HS-27A (cell line): ENCODE measurements around the gene LRRC55.

Experiments used
- DNase-seq: peaks from one replicate; pipeline ENCODE4 v3.0.0-alpha.2; 2012; ENCODE audit warnings: low read depth, missing footprints

LRRC55 gene, protein sequence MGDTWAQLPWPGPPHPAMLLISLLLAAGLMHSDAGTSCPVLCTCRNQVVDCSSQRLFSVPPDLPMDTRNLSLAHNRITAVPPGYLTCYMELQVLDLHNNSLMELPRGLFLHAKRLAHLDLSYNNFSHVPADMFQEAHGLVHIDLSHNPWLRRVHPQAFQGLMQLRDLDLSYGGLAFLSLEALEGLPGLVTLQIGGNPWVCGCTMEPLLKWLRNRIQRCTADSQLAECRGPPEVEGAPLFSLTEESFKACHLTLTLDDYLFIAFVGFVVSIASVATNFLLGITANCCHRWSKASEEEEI

DNA sequence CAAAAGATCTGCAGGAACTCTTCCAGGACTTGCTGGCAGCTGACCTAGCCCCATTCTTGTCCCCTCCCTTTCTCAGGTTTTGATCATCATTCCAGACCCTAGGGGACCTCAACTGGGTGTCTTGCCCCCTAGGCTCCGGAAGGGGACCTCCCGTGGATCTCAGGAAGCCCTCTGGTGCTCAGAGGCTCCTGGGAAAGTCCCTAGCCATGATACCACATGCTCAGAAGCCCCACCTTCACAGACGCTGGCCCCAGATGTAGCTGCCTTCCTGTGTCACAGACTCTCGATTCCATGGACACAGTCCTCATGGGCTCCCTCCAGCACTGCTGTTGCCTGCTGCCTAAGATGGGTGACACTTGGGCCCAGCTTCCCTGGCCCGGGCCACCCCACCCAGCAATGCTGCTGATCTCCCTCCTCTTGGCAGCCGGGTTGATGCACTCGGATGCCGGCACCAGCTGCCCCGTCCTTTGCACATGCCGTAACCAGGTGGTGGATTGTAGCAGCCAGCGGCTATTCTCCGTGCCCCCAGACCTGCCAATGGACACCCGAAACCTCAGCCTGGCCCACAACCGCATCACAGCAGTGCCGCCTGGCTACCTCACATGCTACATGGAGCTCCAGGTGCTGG, at the start of gene LRRC55:
LRRC55 (plus strand) TSS at position 276 of the 628 bp plus-strand sequence; CDS start at position 346, 70 bp downstream.
- no peak for DNase-seq

DNA sequence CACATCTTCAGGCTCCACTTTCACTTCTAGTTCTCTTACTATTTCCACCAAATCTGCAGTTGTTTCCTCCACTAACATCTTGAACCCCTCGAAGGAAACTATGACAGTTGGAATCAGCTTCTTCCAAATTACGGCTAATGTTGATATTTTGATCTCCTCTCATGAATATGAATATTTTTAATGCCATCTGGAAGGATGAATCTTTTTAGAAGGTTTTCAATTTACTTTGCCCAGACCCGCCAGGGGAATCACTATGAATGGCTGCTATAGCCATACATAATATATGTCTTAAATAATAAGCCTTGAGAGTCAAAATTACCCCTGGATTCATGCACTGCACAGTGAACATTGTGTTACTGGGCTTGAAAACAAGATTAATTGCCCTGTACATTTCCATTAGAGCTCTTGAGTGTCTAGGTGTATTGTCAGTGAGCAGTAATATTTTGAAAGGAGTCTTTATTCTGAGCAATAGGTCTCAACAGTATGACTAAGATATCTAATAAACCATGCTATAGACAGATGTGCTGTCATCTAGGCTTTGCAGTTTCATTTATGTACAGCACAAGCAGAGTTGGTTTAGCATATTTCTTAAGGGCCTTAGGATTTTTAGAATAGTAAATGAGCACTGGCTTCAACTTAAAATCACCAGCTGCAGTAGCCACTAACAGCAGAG, 48.3 kb upstream of the LRRC55 start:
- no peak for DNase-seq

DNA sequence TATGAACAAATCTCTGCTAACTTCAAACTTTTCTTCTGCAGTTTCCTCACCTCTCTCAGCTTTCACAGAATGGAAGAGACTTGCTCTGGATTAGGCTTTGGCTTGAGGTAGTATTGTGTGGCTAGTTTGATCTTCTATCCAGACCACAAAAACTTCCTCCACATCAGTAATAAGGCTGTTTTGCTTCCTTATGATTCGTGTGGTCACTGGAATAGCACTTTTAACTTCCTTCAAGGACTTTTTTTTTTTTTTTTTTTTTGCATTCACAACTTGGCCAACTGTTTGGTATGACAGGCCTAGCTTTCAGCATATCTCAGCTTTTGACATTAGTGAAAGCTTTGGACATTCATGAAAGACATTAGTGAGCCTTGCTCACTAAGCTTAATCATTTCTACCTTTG, 47.5 kb upstream of the LRRC55 start:
- DNase-seq: no peak

DNA sequence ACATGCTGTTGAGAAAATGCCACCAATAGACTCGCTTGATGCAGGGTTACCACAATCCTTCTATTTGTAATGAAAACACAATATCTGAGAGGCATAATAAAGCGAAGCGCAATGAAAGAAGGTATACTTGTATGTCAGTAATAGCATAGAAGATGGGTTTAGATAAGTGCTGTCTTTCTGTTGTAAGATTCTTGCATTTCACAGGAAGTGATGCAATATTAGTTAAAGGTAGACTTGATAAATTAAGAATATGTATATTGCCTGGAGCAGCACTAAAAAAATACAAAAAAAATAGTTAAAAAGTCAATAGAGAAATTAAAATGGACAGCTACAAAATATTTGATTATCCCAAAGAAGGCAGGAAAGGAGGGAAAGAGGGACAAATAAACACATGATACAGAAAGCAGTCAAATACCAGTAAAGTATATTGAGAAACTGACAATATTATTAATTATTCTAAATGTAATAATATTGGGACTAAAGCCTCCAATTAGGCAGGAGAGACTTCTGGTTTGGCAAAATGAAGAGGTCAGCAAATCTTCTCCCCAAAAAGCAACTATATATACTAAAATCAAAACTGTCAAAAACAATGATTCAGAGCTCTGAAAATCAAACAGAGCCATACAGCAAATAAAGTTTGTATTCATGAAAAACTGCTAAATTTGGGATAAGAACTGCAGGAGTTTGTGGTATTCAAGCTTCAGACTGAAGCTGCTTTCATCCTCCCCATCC, 46.6 kb upstream of the LRRC55 start:
- DNase-seq: no peak

DNA sequence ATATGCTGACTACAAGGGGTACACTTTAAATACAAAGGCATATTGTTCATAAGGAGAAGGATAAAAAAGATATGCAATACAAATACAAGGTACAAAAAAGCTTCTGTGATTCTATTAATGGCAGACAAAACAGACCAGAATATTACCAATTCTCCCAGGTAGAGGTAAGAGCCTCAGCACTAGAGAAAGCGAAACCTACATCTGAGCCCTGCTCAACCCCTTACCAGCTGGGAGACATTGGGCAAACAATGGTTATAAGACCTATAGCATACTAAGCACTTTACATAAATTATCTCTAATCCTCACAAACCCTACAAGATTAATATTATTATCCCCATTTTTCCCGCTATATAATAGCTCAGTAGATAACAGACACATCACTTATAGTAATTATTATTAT, 41.2 kb upstream of the LRRC55 start:
- no peak for DNase-seq

DNA sequence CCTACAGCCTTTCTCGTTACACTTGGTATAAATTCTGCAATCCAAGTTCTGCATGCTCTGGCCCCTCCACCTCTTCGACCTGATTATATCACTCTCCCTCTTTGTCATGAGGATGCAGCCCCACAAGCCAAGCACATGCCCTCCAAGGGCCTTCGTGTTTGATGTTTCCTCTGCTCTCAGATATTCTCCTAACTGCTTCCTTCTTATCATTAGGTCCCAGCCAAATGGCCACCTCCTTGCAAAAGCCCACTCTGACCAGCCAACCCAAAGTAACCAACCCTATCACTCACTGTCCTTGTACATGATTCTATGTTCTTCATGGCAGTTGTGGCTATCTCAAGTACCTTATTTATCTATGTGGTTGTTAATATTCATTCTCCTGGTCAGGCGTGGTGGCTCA, 38.3 kb upstream of the LRRC55 start:
- DNase-seq: no peak

DNA sequence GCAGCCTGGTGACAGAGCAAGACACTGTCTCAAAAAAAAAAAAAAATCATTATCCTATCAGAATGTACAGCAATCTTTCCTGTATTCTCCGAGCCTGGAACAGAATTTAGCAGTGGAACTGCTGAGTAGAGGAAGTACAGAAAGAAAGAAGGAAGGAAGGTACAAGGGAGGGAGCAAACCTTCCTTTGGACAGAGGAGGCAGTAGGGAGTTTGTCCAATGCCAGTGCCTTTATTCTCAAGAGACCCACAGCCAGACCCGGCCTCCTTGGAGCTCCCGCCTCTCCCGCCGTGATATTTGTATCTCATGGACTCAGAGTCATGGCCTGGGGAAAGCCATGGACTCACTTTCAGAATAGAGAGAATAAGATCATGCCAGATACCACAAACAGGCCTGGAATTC, 37.7 kb upstream of the LRRC55 start:
- DNase-seq: no peak

DNA sequence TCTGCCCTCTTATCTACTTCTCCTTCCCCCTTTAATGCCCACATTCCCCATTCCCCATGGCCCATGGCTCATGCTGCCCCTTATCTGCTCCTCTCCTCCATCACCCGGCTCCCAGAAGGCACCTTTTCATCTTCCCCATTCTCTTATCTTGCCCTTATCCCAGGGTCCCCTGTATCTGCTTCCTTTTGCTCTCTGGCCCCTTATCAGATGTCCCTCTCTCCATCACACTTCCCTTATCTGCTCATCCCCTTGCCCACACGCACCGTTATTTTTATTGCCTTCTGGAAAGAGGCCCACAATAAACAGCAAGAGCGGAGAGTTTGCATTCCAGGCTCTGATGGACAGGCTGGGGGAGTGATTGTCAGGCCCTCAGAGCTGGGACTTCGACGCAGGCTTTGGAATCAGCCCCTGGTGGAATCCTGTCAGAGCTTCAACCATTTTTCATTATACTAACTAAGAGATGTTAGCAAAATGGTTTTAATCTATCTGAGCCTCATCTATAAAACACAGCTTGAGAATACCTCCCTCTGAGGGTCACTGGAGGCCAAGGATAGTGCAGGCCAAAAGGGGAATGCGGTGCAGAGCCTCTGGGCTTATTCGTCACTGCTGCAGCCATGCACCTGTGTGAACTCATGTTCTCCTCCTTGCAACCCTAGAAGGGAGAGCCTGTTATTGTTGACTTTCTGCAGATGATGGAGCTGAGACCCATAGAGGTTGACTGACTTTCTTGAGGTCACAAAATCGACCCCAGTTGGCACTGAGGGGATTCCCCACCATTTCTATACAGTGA, 37.0 kb upstream of the LRRC55 start:
- no peak for DNase-seq

DNA sequence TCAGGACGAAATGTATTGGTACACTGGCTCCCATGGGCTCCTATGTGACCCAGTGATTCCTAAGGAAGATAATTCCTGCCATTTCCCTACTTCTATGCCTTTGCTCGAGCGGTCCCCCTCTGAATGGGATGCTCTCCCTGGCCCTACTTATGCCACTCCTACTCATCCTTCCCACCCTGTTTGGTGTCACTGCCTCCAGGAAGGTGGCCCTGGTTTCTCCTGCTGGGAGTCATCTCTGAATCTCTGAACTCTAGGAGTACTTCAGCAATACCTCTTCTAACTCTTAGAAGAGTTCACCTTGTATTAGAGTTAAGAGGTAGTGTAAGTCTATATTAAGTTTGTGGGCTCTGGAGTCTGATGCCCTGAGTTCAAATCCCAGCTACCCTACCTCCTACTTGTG, 35.5 kb upstream of the LRRC55 start:
- no peak for DNase-seq

DNA sequence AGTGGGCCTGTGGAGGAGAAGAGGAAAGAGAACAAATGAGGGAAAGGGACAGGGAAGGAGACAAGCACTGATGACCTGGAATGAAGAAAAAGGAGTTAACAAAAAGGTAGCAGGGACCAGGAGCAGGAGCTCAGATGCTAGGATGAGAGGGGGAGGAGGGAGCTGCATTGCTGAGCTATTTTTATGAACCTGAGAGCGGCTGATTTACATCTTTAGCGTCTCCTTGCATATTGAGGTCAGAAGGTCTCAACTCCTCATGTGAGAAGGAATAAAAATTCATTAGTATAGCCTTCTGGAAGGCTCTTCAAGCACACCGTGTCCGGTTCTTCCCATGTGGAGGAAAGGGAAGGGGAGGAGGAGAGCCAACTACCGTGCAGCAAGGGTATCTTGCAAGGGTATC, 33.1 kb upstream of the LRRC55 start:
- no peak for DNase-seq

DNA sequence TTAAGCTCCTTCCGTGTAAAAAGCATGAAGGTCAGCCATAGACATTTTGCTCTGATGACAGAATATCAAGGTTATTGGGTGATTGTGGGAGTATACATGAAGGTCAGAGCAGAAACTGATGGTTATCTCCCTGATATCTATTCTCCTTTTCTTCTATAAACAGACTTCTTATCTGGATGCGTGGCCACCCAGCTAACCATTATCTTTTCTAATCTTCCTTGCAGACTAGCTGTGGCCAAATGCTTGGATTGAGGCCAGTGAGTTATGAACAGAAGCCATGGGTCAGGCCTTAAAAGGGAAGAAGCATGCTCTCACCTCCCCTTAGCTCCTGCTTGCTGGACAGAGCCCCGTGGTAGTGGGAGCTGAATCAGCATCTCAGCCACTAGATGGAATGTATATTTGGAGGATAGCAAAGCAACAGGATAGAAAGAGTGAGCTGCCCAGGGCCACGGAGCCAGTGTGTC, 31.3 kb upstream of the LRRC55 start:
- DNase-seq: no peak

DNA sequence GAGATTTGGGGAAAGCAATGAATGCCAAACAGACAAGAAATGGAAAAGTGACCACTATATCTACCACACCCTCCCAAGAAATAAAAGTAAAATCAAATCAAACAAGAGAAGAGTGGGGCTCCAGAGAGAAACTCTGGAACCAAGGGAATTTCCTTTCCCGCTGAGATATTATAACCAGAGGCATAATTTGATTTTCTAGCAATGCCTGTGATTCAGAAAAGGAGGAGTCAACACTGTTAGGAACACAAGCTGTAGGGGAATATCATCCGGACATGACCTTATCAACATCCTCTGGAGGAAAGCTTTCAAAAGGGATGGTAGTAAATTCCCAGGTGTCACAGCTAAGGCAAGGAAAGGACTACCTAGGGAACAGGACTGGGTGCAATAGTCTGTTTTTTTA, 29.6 kb upstream of the LRRC55 start:
- no peak for DNase-seq

DNA sequence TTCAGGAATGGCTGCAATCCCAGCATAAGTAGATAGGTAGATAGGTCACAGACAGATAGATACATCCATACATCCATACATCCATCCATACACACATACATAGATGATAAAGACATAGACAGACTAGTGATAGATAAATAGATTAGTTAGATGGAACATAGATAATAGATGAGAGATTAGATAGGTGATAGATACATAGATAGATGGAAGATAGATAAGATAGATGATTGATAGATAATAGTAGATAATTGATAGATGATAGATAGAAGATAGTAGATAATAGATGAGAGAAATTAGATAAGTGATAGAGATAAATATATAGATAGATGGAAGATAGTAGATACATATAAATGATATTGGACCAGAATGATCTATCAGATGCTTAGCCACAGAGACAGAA, 28.3 kb upstream of the LRRC55 start:
- DNase-seq: no peak

DNA sequence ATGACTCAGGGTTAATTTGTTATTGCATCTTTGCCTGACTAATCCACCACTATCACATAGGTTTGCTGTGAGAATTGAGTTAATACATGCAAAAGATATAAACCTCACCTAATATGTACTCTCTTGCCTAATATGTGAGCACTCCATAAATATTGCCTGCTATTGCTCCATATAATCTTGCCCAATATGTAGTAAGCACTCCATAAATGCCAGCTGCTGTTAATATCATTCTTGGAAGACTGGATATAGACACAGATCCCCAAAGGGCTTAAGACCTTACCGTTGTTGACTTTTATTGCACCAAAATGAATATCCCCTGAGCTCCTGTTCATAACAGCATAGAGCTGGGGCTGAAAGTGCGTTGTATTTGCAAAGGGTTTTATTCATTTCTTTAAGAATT, 27.0 kb upstream of the LRRC55 start:
- DNase-seq: no peak

DNA sequence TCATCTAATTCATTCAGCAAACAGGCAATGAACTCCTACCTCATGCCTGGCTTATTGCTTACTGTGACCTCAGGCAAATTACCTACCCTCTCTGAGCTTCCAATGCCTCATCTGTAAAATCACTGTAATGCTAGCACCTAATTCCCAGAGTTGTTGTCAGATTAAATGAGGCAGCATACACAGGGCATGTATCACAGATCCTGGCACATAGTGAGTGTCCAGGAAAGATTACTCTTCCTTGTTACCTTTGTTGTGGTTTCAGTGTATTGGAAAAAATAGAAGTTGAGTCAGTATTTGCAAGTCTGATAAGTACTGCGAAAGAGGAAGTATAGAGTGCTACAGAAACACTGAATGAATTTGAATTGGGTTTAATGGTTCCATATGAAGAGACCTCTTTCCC, 26.4 kb upstream of the LRRC55 start:
- no peak for DNase-seq

DNA sequence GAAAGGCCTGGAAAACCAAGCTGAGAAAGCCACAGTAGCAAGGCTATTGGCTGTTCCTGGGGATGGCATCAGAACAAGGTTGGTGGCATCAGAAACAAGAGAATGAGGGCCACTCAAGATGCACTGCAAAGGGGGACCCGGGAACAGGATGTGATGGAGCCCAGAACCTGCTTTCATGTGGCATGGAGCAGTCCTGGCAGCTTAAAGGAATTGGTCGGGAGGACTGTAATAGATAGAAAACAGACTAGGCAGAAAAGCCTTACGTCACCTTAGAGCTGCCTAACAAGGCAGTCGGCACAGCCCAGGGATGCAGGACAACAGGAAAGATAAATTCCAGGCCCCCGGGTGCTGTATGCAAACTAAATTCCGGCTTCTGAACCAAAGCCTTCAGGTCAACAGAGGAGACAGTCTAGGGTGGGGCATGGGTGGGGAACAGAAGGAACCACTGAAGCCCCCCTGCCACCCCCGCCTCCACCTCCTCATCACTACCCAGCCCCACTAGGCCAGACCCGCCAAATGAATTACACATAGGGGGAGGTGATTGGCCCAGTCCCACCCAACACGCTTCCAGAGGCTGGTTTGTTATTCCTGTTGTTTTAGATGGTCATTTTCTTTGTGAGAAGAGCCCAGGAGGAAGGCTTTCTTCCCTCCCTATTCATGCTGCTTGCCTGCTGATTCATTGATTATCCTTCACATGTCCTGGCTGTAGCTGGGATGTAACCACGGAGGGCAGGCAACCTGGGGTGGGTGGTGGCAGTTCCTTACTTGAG, 25.7 kb upstream of the LRRC55 start:
- no peak for DNase-seq

DNA sequence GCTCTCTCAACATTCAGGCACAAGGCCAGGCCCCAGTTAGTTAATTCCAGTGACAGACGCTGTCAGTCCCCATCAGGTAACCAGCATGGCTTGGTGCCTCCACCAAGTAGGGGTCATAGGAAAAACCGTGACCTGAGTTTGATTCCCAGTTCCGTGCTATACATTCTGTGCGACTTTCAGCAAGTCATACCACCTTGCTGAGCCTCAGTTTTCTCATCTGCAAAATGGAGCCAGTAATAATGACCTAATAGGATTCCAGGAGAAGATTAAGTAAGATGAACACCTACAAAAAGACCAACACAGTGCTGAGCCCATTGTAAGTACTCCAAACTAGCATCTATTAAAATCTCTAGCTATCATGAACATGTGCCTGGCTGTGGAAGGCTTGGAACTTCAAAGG, 24.8 kb upstream of the LRRC55 start:
- no peak for DNase-seq

DNA sequence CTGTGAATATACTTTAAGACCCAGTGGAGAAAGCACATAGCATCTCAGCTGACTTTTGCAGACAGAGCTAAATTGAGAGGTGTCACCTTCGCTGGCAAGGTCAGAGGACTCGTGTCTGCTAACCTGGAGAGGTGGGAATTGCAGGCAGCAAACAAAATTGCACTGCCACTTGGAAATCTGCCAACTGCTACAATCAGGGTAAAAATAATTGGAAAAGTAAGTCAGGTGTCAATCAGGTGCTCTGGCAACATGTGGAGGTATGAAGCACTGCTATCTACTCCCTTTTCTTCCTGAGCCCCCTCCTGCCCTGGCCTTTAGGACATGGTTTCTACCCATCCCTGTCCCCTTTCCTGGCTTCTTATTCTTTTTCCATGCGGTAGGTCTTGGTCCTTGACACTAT, 24.1 kb upstream of the LRRC55 start:
- no peak for DNase-seq

DNA sequence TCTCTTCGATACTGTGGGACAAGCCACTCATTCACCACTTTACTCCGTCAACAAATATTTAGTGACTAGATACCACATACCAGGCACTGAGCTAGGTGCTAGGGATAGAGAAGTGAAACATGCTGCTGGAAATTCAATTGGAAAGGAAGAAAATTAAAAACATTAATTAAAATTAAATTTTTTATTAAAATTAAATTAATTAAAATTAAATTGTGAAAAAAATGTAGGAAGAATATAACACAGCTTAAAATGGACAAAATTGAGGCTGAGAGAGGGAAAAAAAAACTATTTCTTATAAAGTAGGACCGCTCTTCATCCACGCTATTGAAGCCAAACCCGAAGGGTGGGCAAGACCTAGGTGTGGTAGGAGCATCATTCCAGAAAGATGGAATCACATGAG, 23.6 kb upstream of the LRRC55 start:
- no peak for DNase-seq

DNA sequence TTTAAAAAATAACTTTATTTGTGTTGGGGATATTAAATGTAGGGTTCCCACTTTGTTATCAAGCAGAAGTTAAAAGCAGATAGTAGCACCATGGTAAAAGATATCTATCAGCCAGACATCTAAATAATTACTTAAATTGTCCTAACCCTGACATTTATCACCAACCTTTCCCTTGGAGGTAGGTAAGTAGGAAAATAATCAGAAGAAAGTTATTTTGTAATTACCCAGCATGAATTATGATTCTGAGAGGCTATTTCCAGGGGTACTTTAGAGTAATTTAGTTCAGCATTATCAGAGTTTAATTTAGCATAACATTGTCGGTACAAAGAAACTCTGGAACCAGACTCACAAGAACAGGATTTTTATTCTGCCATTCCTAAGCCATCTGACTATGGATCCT, 23.2 kb upstream of the LRRC55 start:
- no peak for DNase-seq

DNA sequence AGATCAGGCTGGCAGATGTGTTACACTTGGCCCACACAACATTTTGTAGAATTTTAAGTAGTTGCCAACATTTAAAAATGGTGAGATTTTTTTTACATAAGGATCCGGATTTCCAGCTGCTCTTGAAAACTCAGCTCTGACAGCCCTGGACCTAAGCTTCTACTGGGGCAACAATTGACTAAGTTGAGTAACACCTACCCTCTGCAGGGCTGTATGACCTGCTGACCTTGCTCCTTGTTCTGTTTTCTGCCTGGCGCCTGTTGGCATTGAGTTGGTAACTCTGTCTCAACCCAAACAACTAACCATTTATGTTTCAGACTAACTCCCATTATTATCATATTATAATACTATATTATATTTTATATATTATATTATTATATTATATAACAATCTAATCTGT, 21.1 kb upstream of the LRRC55 start:
- no peak for DNase-seq
